IPS DF 6.9 (cell line): ENCODE data around the gene VCAN.

ENCODE experiments used
- DNase-seq: peaks from one replicate; pipeline ENCODE4 v3.0.0-alpha.2; 2013; ENCODE audit warnings: low read depth, low spot score
- H3K27ac ChIP-seq: one replicate; pipeline ENCODE4 v1.5.1; 2013; ENCODE audit warnings: low read length, control low read depth
- H3K27me3 ChIP-seq: 2 replicates; pipeline ENCODE4 v1.6.1; 2013; ENCODE audit warnings: mild to moderate bottlenecking, low read length; ENCODE audit not compliant: control insufficient read depth, insufficient read depth
- H3K36me3 ChIP-seq: 2 replicates; pipeline ENCODE4 v1.6.1; 2013; ENCODE audit warnings: low read length; ENCODE audit not compliant: control insufficient read depth, insufficient read depth
- H3K4me1 ChIP-seq: 2 replicates; pipeline ENCODE4 v1.6.1; 2013; ENCODE audit warnings: low read length; ENCODE audit not compliant: control insufficient read depth, insufficient read depth
- H3K4me3 ChIP-seq: 2 replicates; pipeline ENCODE4 v1.5.1; 2013; ENCODE audit warnings: mild to moderate bottlenecking, low read length
- H3K9me3 ChIP-seq: 2 replicates; pipeline ENCODE4 v1.6.1; 2013; ENCODE audit warnings: low read length, inconsistent platforms; ENCODE audit not compliant: control insufficient read depth, insufficient read depth
- WGBS: extraction: QIAGEN DNeasy Blood & Tissue Kit; methylation state at CpG from one replicate; pipeline ENCODE4 v1.1.7; 2013; ENCODE audit warnings: mixed read lengths, missing lambda C conversion rate; ENCODE audit not compliant: insufficient read length, insufficient coverage; 5-methylcytosine and 5-hydroxymethylcytosine counted together

VCAN gene

GRCh38 chr5:83543898-83544297, 72.4 kb downstream of the VCAN start:
- 0 out of 2 replicates have a peak, but pooled peaks cover 1% of the 10 kb centered on the region for H3K4me1 ChIP-seq
- no peak for DNase-seq
- H3K9me3 ChIP-seq, result no peaks in the 10 kb centered on the region
- peaks cover 12% of the 10 kb centered on the region; the same call in 1 of the 2 replicates for H3K36me3 ChIP-seq
- no CpG with 5 or more reads among the region's 6 CpGs for WGBS
- no peaks in the 10 kb centered on the region for H3K27me3 ChIP-seq
- H3K27ac ChIP-seq, result no peak overlapping the region
- H3K4me3 ChIP-seq, result no peak overlapping the region

DNA sequence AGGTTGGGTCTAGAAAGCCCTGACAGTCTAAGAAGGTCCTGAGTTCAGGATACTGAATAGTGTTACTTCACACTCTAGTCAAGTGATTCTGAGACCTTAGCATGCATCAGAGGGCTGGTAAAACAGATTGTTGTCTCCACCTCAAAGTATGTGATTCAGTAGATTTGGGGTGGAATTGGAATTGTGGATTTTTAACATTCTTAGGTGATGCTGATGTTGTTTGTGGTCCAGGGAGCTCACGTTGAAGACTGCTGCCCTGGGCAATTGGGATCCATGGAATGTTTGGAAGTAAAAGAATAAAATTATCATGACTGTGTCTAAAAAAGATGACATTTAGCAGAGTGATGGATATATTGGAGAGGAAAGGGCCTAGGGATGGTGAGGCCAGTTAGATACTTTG, 75.6 kb downstream of the VCAN start:
- Histone ChIP-seq H3K4me3 (no peak overlapping the region), H3K36me3 (peaks cover 13% of the 10 kb centered on the region; the same call in 1 of the 2 replicates)
- no CpG with 5 or more reads among the region's 1 CpG for WGBS

DNA sequence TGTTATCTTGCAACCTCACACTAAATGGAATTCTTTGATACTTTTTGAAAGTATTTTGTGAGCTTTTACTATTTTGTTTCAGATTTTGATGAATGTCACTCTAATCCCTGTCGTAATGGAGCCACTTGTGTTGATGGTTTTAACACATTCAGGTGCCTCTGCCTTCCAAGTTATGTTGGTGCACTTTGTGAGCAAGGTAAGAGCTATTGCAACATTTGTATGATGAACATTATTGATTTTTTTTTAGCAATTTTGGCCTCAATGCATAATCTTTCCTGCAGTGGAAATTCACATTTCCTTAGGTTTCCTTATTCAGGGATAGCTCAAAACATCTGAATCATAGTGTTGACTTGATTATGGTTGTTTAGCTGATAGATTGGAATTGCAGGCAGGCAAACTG, 76.3 kb downstream of the VCAN start:
- Histone ChIP-seq H3K27ac (no peak overlapping the region), H3K36me3 (peaks cover 13% of the 10 kb centered on the region; the same call in 1 of the 2 replicates), H3K4me1 (no peaks in the 10 kb centered on the region), H3K9me3 (no peaks in the 10 kb centered on the region), H3K4me3 (no peak overlapping the region), H3K27me3 (no peaks in the 10 kb centered on the region)
- no CpG with 5 or more reads among the region's 1 CpG for WGBS
- DNase-seq, result no peak

More for the DNA sequence above, 75.6 kb downstream of the VCAN start:
- Histone ChIP-seq H3K27me3 (no peaks in the 10 kb centered on the region), H3K4me1 (no peaks in the 10 kb centered on the region), H3K27ac (no peak overlapping the region), H3K9me3 (no peaks in the 10 kb centered on the region)
- DNase-seq, result no peak

- H3K4me1 ChIP-seq, result no peaks in the 10 kb centered on the region
- no CpG with 5 or more reads among the region's 4 CpGs for WGBS
- peaks cover 16% of the 10 kb centered on the region; the same call in 1 of the 2 replicates for H3K36me3 ChIP-seq
Observed at GRCh38 chr5:83548581-83548980, 77.0 kb downstream of the VCAN start.

GRCh38 chr5:83549076-83549475, 77.5 kb downstream of the VCAN start:
- Histone ChIP-seq H3K4me1 (no peaks in the 10 kb centered on the region), H3K27me3 (no peaks in the 10 kb centered on the region), H3K9me3 (no peaks in the 10 kb centered on the region), H3K27ac (no peak overlapping the region), H3K4me3 (no peak overlapping the region), H3K36me3 (peaks cover 16% of the 10 kb centered on the region; the same call in 1 of the 2 replicates)
- WGBS, result no CpG with 5 or more reads among the region's 2 CpGs
- DNase-seq, result no peak

More at GRCh38 chr5:83548581-83548980, 77.0 kb downstream of the VCAN start:
- H3K9me3 ChIP-seq, result no peaks in the 10 kb centered on the region
- H3K4me3 ChIP-seq, result no peak overlapping the region
- no peak overlapping the region for H3K27ac ChIP-seq
- no peak for DNase-seq
- H3K27me3 ChIP-seq, result no peaks in the 10 kb centered on the region

- no CpG with 5 or more reads among the region's 5 CpGs for WGBS
- H3K4me1 ChIP-seq, result no peaks in the 10 kb centered on the region
- H3K9me3 ChIP-seq, result no peaks in the 10 kb centered on the region
- H3K4me3 ChIP-seq, result no peak overlapping the region
- no peaks in the 10 kb centered on the region for H3K27me3 ChIP-seq
- no peak for DNase-seq
- no peak overlapping the region for H3K27ac ChIP-seq
- H3K36me3 ChIP-seq, result peaks cover 16% of the 10 kb centered on the region; the same call in 1 of the 2 replicates
Observed at GRCh38 chr5:83549674-83550073, 78.1 kb downstream of the VCAN start.

DNA sequence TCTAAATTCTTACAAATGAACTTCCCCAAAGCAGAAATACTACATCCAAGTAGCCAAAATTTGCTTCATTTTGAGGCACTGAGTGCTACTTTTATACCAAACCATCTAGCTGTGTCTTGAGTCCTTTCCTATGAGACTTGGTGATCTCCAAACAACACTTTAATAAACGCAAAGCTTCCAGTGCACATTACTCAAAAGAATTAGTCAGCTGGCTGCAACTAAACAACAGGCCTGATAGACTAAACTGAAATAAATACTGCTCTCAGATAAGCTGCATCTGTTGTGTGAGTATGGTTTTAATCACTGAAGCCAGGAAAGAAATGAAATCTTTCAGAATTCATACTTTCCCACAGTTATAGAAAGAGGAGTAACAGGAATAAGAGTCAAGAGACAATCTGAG, 80.3 kb downstream of the VCAN start:
- Histone ChIP-seq H3K9me3 (no peaks in the 10 kb centered on the region), H3K4me1 (no peaks in the 10 kb centered on the region), H3K4me3 (no peak overlapping the region), H3K27ac (no peak overlapping the region), H3K27me3 (no peaks in the 10 kb centered on the region), H3K36me3 (peaks cover 20% of the 10 kb centered on the region; the same call in 1 of the 2 replicates)
- no peak for DNase-seq
- no CpG with 5 or more reads among the region's 1 CpG for WGBS

GRCh38 chr5:83552275-83552674, 80.7 kb downstream of the VCAN start:
- Histone ChIP-seq H3K27me3 (no peaks in the 10 kb centered on the region), H3K4me1 (no peaks in the 10 kb centered on the region), H3K36me3 (peaks cover 15% of the 10 kb centered on the region; the same call in 1 of the 2 replicates), H3K27ac (no peak overlapping the region), H3K4me3 (no peak overlapping the region), H3K9me3 (no peaks in the 10 kb centered on the region)
- DNase-seq, result no peak

- Histone ChIP-seq H3K36me3 (peaks cover 14% of the 10 kb centered on the region; the same call in 1 of the 2 replicates), H3K27me3 (no peaks in the 10 kb centered on the region), H3K27ac (no peak overlapping the region), H3K4me3 (no peak overlapping the region), H3K4me1 (no peaks in the 10 kb centered on the region), H3K9me3 (no peaks in the 10 kb centered on the region)
- no peak for DNase-seq
- no CpG with 5 or more reads among the region's 9 CpGs for WGBS
Observed at GRCh38 chr5:83553000-83553486, 81.5 kb downstream of the VCAN start.

GRCh38 chr5:83554133-83554532, 82.6 kb downstream of the VCAN start:
- DNase-seq, result no peak
- no peak overlapping the region for H3K4me3 ChIP-seq
- H3K27me3 ChIP-seq, result no peaks in the 10 kb centered on the region
- whole genome bisulfite sequencing, result no CpG with 5 or more reads among the region's 5 CpGs
- H3K36me3 ChIP-seq, result peaks cover 10% of the 10 kb centered on the region; the same call in 1 of the 2 replicates
- no peak overlapping the region for H3K27ac ChIP-seq
- H3K9me3 ChIP-seq, result no peaks in the 10 kb centered on the region
- no peaks in the 10 kb centered on the region for H3K4me1 ChIP-seq

- Histone ChIP-seq H3K27me3 (no peaks in the 10 kb centered on the region), H3K27ac (no peak overlapping the region), H3K4me1 (no peaks in the 10 kb centered on the region), H3K36me3 (peaks cover 10% of the 10 kb centered on the region; the same call in 1 of the 2 replicates), H3K4me3 (no peak overlapping the region), H3K9me3 (no peaks in the 10 kb centered on the region)
- no peak for DNase-seq
- WGBS, result no CpG with 5 or more reads among the region's 1 CpG
Observed at GRCh38 chr5:83554686-83555085, 83.1 kb downstream of the VCAN start.
